GM12875 (cell line): ENCODE measurements around the gene ZMIZ1.

Experiments
- H3K4me3 ChIP-seq: one replicate; pipeline ENCODE4 v1.5.1; 2011; ENCODE audit warnings: low read depth, low read length, control low read depth
- TF ChIP-seq, protein P1 (sequence below): IDR thresholded peaks from 2 replicates; pipeline ENCODE4 v1.5.1; 2011; ENCODE audit warnings: low read depth, mild to moderate bottlenecking, control low read depth, inconsistent platforms, low read length, moderate library complexity, borderline replicate concordance; ENCODE audit not compliant: insufficient read depth

ZMIZ1 gene

DNA sequence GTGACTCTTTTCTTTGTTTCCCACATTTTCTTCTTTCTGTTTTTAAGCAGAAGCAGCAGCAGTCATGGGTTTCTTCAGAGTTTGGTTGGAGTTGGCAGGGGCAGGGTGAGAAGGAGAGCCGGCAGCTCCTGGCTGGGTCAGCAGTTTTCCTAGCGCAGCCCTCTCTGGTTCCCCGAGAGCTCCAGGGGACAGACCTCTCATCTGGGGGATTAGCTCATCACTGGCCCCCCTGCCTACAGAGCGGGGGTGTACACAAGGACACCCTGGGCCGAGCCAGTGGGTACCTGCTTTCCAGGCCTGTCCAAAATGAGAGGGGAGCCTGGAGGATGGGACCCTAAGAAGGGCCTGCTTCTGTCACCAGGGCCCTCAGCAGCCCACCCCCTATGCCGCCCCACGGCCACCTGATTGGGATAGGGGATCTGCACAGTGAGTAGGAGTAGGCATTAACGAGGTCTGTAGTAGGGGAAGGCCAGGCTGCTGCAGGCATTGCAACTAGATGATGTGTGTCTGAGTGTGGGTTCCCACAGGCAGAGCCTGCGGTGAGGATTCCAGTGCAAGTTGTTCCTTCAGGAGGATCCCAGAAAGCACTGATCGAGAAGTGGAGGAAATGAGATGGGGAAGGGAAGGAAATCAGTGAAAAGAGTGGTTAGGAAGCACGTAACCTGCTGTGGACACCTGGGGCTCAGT lies 155.6 kb downstream of the ZMIZ1 start:
- TF ChIP-seq, protein P1, sequence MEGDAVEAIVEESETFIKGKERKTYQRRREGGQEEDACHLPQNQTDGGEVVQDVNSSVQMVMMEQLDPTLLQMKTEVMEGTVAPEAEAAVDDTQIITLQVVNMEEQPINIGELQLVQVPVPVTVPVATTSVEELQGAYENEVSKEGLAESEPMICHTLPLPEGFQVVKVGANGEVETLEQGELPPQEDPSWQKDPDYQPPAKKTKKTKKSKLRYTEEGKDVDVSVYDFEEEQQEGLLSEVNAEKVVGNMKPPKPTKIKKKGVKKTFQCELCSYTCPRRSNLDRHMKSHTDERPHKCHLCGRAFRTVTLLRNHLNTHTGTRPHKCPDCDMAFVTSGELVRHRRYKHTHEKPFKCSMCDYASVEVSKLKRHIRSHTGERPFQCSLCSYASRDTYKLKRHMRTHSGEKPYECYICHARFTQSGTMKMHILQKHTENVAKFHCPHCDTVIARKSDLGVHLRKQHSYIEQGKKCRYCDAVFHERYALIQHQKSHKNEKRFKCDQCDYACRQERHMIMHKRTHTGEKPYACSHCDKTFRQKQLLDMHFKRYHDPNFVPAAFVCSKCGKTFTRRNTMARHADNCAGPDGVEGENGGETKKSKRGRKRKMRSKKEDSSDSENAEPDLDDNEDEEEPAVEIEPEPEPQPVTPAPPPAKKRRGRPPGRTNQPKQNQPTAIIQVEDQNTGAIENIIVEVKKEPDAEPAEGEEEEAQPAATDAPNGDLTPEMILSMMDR = no peak
- no peak overlapping the region for H3K4me3 ChIP-seq

DNA sequence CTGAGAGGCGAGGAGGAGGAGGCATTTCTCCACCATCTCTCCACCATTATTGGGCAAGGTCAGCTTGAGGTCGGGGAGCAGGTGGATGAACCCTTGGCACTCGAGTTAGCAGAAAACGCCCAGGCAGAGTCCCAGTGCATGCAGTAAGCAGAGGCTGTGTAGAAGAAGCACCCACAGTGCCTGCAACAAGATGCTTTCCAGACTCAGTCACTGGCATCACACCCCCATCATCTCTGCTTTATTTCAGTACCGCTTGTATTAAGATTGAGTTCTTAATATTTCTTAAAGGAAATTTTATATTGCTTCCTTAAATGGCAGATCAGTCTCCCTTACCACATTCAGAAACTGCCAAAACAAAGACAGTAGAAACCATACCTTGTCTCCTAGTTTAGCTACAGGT lies 156.2 kb downstream of the ZMIZ1 start:
- H3K4me3 ChIP-seq = no peak overlapping the region
- TF ChIP-seq, protein P1 = no peak

DNA sequence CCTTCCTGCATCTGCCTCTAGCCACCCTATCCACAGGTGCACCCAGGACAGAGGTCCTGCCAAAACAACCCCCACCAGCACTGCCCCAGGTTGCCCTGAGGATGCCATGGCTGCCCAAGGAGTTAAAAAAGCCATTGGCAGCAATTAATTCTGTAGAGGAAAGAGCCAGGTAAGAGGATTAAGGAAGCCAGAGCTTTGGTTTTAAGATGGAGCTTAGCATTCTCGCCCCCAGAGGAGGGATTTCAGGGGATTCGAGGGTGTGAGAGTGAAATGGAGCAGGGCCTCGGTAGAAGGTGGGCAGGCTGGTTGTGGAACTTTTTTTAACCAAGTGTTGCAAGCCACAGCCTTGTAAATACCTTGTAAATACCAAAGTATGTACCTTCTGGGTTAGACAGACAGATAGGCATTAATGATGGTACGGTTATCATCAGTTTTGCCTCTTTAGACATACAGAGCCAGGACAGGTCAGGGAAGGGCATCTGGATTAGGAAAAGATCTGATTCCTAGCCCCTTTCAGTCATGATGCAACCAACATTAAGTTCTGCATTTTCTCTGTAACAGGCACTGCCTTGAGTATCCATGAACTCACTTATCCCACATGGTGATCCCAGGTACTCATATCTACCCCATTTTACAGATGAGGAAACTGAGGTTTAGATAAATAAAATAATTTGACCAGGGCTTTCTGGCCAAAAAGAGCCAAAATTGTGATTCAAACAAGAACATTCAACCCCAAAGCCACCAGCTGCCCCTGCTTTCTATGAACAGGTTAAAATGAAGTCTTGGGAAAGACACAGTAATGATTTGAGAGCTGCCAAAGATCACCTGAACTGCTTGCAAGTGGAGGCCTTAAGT lies 157.9 kb downstream of the ZMIZ1 start:
- TF ChIP-seq, protein P1 = no peak
- no peak overlapping the region for H3K4me3 ChIP-seq

DNA sequence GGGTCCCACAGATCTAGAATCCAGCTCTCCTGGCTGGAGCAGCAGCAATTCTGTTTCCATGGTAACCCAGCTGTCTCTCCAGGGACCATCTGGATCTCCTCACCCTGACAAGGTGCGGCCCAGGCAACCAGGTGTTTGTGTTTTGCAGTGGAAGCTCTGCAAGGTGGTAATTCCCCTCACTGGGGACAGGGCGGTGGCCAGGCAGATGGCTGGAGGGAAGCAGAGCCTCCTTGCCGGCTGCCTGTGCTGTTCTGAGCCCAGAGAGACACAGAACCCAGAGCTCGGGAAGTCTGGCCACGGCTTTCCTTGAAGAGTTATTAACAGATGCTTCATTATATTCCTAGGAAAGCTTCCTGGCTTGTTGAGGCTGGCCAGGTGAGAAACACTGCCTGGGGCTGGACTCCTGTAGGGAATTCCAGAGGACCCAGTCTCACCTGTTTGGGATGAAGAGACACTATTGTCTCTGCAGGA lies 160.3 kb downstream of the ZMIZ1 start:
- H3K4me3 ChIP-seq = no peak overlapping the region
- TF ChIP-seq, protein P1 = no peak

DNA sequence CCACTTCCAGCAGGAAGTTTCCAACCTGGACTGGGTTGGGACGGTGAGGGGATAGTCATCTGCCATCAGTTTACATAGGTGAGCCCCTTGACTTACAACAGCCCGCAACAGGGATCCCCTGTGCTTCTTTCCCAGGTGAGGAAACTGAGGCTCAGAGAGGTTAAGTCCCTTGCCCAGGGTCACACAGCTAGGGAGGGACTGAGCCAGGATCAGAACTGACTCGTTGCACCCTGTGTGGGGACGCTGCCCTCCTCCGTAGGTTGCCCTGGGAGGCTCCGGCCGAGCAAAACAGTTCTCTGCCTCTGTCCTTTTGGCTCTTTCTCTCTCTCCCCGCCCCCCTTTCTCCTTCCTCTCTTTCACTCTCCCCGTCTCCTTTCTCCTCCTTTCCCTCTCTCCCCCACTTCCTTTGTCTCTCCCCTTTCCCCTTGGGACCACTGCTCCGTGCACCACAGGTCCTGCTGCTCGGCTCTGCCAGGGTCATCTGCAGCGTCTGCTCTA lies 161.1 kb downstream of the ZMIZ1 start:
- no peak overlapping the region for H3K4me3 ChIP-seq
- TF ChIP-seq, protein P1 = no peak

DNA sequence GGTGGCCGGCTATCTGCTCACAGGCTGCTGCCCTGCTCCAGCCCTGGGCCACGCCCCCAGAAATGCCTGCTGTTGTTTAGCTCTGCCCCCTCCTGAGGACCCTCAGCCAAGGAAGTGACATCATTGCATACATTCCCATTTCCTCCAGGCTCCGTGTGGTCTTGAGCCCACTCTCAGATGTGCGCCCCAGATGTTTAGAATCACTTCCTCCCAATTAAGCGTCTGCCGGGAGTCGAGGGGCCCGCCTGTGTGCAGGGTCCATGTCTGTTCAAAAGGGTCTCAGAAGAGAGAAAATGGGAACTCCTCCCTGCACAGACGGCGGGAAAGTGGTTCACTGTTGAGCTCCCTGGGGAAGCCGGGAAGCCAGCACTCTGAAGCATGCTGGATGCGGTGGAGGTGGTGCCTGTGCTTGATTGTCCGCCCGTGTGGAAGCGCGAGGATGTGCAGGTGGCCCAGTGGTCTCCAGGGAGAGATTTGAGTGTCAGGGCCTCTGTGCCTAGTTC lies 161.6 kb downstream of the ZMIZ1 start:
- no peak overlapping the region for H3K4me3 ChIP-seq
- TF ChIP-seq, protein P1 = no peak
